ENCODE data around the gene B3GNT8.

- TF ChIP-seq, protein P1, sequence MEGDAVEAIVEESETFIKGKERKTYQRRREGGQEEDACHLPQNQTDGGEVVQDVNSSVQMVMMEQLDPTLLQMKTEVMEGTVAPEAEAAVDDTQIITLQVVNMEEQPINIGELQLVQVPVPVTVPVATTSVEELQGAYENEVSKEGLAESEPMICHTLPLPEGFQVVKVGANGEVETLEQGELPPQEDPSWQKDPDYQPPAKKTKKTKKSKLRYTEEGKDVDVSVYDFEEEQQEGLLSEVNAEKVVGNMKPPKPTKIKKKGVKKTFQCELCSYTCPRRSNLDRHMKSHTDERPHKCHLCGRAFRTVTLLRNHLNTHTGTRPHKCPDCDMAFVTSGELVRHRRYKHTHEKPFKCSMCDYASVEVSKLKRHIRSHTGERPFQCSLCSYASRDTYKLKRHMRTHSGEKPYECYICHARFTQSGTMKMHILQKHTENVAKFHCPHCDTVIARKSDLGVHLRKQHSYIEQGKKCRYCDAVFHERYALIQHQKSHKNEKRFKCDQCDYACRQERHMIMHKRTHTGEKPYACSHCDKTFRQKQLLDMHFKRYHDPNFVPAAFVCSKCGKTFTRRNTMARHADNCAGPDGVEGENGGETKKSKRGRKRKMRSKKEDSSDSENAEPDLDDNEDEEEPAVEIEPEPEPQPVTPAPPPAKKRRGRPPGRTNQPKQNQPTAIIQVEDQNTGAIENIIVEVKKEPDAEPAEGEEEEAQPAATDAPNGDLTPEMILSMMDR (IDR thresholded peaks at IDR 0.05), result no peak
- TF ChIP-seq EZH2phosphoT487 (IDR thresholded peaks at IDR 0.05), result no peak
Measured at GRCh38 chr19:41401483-41401882, 25.7 kb downstream of the B3GNT8 start.

Data from neural progenitor cell (in vitro differentiated cells).